Neural progenitor cell (in vitro differentiated cells): ENCODE measurements around the gene MACROH2A1. TPM values are rescaled to one million over a fixed set of nuclear protein-coding genes. Genes with fewer than 3 reads are reported as not detected.

ENCODE experiments used
- DNase-seq: peaks from one replicate; pipeline ENCODE4 v3.0.0-alpha.2; 2016; ENCODE audit warnings: low spot score
- H2AFZ ChIP-seq: fragments of 200-600 bp; sonication (generic); replicated peaks from 2 replicates; pipeline ENCODE4 v1.6.1; 2016; ENCODE audit warnings: antibody characterized with exemption
- H3F3A ChIP-seq: fragments of 200-600 bp; sonication (generic); 2 replicates; pipeline ENCODE4 v1.6.1; 2016; ENCODE audit warnings: antibody characterized with exemption, low read depth
- H3K27ac ChIP-seq: fragments of 200-600 bp; sonication (generic); 2 replicates; pipeline ENCODE4 v1.5.1; 2016; ENCODE audit warnings: mild to moderate bottlenecking
- H3K27me3 ChIP-seq: fragments of 200-600 bp; sonication (generic); 2 replicates; pipeline ENCODE4 v1.6.1; 2016; ENCODE audit warnings: mild to moderate bottlenecking, moderate library complexity
- H3K36me3 ChIP-seq: fragments of 200-600 bp; sonication (generic); 2 replicates; pipeline ENCODE4 v1.5.1; 2016
- H3K4me1 ChIP-seq: fragments of 200-600 bp; sonication (generic); 2 replicates; pipeline ENCODE4 v1.6.1; 2016; ENCODE audit warnings: mixed run types
- H3K4me2 ChIP-seq: fragments of 200-600 bp; sonication (generic); 2 replicates; pipeline ENCODE4 v1.6.1; 2016
- H3K4me3 ChIP-seq: fragments of 200-600 bp; sonication (generic); 2 replicates; pipeline ENCODE4 v1.5.1; 2016
- H3K79me2 ChIP-seq: fragments of 200-600 bp; sonication (generic); 2 replicates; pipeline ENCODE4 v1.6.1; 2016; ENCODE audit warnings: low read depth
- H3K9ac ChIP-seq: fragments of 200-600 bp; sonication (generic); 2 replicates; pipeline ENCODE4 v1.6.1; 2016
- H3K9me3 ChIP-seq: fragments of 200-600 bp; sonication (generic); 2 replicates; pipeline ENCODE4 v1.5.1; 2016; ENCODE audit warnings: low read depth
- H4K20me1 ChIP-seq: fragments of 200-600 bp; sonication (generic); 2 replicates; pipeline ENCODE4 v1.6.1; 2016; ENCODE audit warnings: low read depth
- H3K27ac Mint-ChIP-seq: 3 replicates; pipeline ENCODE4 v1.8.0; 2021; ENCODE audit warnings: mixed read lengths
- H3K27me3 Mint-ChIP-seq: 2 replicates; pipeline ENCODE4 v1.8.0; 2022; ENCODE audit warnings: low read depth, mild to moderate bottlenecking, inconsistent platforms, moderate library complexity, mixed read lengths; ENCODE audit not compliant: insufficient read depth
- H3K36me3 Mint-ChIP-seq: 3 replicates; pipeline ENCODE4 v1.8.0; 2021; ENCODE audit warnings: mixed read lengths
- H3K4me1 Mint-ChIP-seq: 3 replicates; pipeline ENCODE4 v1.8.0; 2021; ENCODE audit warnings: mixed read lengths
- H3K4me3 Mint-ChIP-seq: 3 replicates; pipeline ENCODE4 v1.8.0; 2021; ENCODE audit warnings: mild to moderate bottlenecking, moderate library complexity, mixed read lengths
- H3K9me3 Mint-ChIP-seq: 3 replicates; pipeline ENCODE4 v1.8.0; 2020; ENCODE audit warnings: mixed read lengths
- EZH2 ChIP-seq: fragments of 200-600 bp; sonication (generic); IDR thresholded peaks from 2 replicates; pipeline ENCODE4 v1.6.1; 2017; ENCODE audit warnings: antibody characterized with exemption, mild to moderate bottlenecking, moderate library complexity
- EZH2phosphoT487 ChIP-seq: fragments of 200-600 bp; sonication (generic); IDR thresholded peaks from 2 replicates; pipeline ENCODE4 v1.6.1; 2017; ENCODE audit warnings: antibody characterized with exemption
- total RNA-seq: library from RNA; depleted of rRNA; stranded (reverse); fragments of >200 nt; gene quantifications from 2 replicates; pipeline ENCODE4 v1.2.3, GENCODE V29; 2015; ENCODE audit warnings: low replicate concordance
- TF ChIP-seq, protein P1 (sequence below): fragments of 200-600 bp; sonication (generic); IDR thresholded peaks from 2 replicates; pipeline ENCODE4 v1.5.1; 2017; ENCODE audit warnings: antibody characterized with exemption, mild to moderate bottlenecking

The MACROH2A1 gene
- total RNA-seq, 1 donor from 2014 or later = 179 TPM

- Histone ChIP-seq H3K27ac (no peak overlapping the region), H4K20me1 (no peaks in the 10 kb centered on the region), H3K4me1 (no peaks in the 10 kb centered on the region), H3K9ac (no peak overlapping the region), H3F3A (no peaks in the 10 kb centered on the region), H3K36me3 (no peaks in the 10 kb centered on the region), H3K27me3 (no peaks in the 10 kb centered on the region), H3K4me3 (no peak overlapping the region), H3K9me3 (no peaks in the 10 kb centered on the region), H3K79me2 (no peaks in the 10 kb centered on the region), H3K4me2 (no peak overlapping the region), H2AFZ (no peak overlapping the region)
- DNase-seq = no peak
- TF ChIP-seq, protein P1, sequence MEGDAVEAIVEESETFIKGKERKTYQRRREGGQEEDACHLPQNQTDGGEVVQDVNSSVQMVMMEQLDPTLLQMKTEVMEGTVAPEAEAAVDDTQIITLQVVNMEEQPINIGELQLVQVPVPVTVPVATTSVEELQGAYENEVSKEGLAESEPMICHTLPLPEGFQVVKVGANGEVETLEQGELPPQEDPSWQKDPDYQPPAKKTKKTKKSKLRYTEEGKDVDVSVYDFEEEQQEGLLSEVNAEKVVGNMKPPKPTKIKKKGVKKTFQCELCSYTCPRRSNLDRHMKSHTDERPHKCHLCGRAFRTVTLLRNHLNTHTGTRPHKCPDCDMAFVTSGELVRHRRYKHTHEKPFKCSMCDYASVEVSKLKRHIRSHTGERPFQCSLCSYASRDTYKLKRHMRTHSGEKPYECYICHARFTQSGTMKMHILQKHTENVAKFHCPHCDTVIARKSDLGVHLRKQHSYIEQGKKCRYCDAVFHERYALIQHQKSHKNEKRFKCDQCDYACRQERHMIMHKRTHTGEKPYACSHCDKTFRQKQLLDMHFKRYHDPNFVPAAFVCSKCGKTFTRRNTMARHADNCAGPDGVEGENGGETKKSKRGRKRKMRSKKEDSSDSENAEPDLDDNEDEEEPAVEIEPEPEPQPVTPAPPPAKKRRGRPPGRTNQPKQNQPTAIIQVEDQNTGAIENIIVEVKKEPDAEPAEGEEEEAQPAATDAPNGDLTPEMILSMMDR = no peak
- TF ChIP-seq EZH2 (no peak), EZH2phosphoT487 (no peak)
- H3K27me3 Mint-ChIP-seq = peaks cover 14% of the 10 kb centered on the region
- H3K27ac Mint-ChIP-seq = no peak overlapping the region
- no peaks in the 10 kb centered on the region for H3K4me1 Mint-ChIP-seq
- H3K4me3 Mint-ChIP-seq = no peak overlapping the region
- no peaks in the 10 kb centered on the region for H3K9me3 Mint-ChIP-seq
- H3K36me3 Mint-ChIP-seq = no peaks in the 10 kb centered on the region
Observed at GRCh38 chr5:135315386-135315785, 83.6 kb downstream of the MACROH2A1 start.

DNA sequence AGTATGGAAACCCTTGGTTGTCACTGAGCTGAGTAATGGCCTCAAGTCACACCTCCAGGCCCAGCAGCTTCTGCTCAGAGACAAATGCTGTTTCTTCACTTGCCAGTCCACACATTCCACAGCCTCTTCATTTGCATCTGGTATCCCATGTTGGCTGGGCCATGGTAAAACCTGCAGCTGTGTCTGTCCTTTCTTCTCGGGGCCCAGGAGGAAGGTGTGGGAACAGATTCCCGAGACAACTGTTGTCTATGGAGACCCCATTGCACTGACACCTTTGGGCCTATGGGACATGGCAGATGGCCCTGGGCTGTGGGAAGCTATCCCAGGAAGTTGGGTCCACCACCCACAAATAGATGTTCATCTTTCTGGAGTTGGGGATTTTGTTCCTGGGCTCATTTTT is 85.1 kb downstream of the MACROH2A1 start:
- no peak overlapping the region for H3K4me3 ChIP-seq
- no peaks in the 10 kb centered on the region for H3K4me1 ChIP-seq
- H3K9me3 Mint-ChIP-seq = no peaks in the 10 kb centered on the region
- H3K27ac ChIP-seq = no peak overlapping the region
- no peak for TF ChIP-seq EZH2
- TF ChIP-seq, protein P1 = no peak
- no peak for TF ChIP-seq EZH2phosphoT487
- H4K20me1 ChIP-seq = no peaks in the 10 kb centered on the region
- H3K27me3 Mint-ChIP-seq = peaks cover 13% of the 10 kb centered on the region
- no peak for DNase-seq
- peaks cover 8% of the 10 kb centered on the region for H3K27me3 ChIP-seq
- no peaks in the 10 kb centered on the region for H3K36me3 Mint-ChIP-seq
- H3K36me3 ChIP-seq = no peaks in the 10 kb centered on the region
- H3K4me2 ChIP-seq = no peak overlapping the region
- H3K9me3 ChIP-seq = no peaks in the 10 kb centered on the region
- H3K79me2 ChIP-seq = no peaks in the 10 kb centered on the region
- no peak overlapping the region for H2AFZ ChIP-seq
- no peaks in the 10 kb centered on the region for H3F3A ChIP-seq
- peaks cover 3% of the 10 kb centered on the region for H3K4me1 Mint-ChIP-seq
- H3K4me3 Mint-ChIP-seq = no peak overlapping the region
- no peak overlapping the region for H3K27ac Mint-ChIP-seq
- H3K9ac ChIP-seq = no peak overlapping the region

GRCh38 chr5:135313405-135313804 is 85.6 kb downstream of the MACROH2A1 start:
- Histone ChIP-seq H3K36me3 (no peaks in the 10 kb centered on the region), H3K4me1 (no peaks in the 10 kb centered on the region), H4K20me1 (no peaks in the 10 kb centered on the region), H3K9ac (no peak overlapping the region), H3K9me3 (no peaks in the 10 kb centered on the region), H3K27me3 (peaks cover 12% of the 10 kb centered on the region), H2AFZ (no peak overlapping the region), H3K27ac (no peak overlapping the region), H3F3A (no peaks in the 10 kb centered on the region), H3K4me3 (no peak overlapping the region), H3K4me2 (no peak overlapping the region), H3K79me2 (no peaks in the 10 kb centered on the region)
- TF ChIP-seq EZH2phosphoT487 (no peak), EZH2 (no peak)
- TF ChIP-seq, protein P1 = no peak
- H3K27me3 Mint-ChIP-seq = peaks cover 11% of the 10 kb centered on the region
- no peaks in the 10 kb centered on the region for H3K9me3 Mint-ChIP-seq
- no peaks in the 10 kb centered on the region for H3K36me3 Mint-ChIP-seq
- DNase-seq = no peak
- no peak overlapping the region for H3K27ac Mint-ChIP-seq
- peaks cover 8% of the 10 kb centered on the region for H3K4me1 Mint-ChIP-seq
- no peak overlapping the region for H3K4me3 Mint-ChIP-seq
